GM21786 (cell line): ENCODE results near the gene PAMR1.

ENCODE experiments used
- ATAC-seq: cut with Tn5 transposase; IDR thresholded peaks from one replicate; pipeline ENCODE4 v1.9.1; 2021; ENCODE audit not compliant: unreplicated experiment

PAMR1 gene

GRCh38 chr11:35507688-35508087 is 17.7 kb downstream of the PAMR1 start:
- ATAC-seq: no peak

DNA sequence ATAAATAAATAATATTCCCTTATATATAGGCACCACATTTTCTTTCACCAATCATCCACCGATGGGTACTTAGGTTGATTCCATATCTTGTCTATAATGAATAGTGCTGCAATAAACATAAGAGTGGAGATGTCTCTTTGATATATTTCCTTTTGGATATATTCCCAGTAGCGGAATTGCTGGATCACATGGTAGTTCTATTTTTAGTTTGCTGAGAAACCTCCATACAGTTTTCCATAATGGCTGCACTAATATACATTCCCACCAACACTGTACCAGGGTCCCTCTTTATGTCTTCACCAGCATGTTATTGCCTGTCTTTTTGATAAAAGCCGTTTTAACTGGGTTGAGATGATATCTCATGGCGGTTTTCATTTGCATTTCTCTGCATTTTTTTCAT is 23.6 kb downstream of the PAMR1 start:
- no peak for ATAC-seq

GRCh38 chr11:35500744-35501143 is 24.7 kb downstream of the PAMR1 start:
- no peak for ATAC-seq

DNA sequence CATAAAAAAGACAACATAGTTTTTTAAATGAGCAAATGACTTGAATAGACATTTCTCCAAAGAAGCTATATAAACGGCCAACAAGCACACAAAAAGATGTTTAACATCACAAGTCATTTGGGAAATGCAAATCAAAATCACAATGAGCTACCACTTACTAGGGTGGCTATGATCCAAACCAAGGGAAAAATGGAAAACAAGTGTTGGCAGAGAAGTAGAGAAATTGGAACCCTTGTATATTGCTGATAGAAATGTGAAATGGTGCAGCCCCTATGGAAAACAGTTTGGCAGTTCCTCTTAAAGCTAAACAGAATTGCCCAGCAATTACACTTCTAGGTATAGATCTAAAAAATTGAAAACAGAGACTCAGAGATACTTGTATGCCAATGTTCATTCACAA is 29.0 kb downstream of the PAMR1 start:
- no peak for ATAC-seq

DNA sequence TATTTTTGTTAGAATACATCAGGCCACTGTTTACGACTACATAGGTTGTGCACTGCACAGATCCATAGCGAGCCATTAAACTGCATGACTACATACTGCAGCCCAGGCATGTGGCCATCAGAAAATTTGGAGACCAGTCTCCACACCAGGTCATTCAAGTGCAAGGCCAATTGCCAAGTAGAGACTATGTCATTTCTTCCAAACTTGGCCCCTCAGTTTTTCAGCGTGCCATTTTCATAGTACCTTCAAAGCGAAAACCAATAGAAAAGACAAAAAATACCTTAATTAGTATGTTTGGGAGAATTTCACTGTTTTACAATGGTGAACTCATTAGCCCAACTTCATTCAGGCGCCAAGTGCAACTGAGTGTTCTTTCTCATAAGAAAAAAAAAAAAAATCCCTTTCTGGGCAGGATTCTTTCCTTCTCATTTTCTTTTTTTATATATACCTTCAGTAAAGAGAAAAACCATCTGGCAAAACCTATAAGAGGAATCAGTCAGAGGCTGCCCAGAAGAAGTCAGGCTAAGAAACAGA is 30.4 kb downstream of the PAMR1 start:
- no peak for ATAC-seq

DNA sequence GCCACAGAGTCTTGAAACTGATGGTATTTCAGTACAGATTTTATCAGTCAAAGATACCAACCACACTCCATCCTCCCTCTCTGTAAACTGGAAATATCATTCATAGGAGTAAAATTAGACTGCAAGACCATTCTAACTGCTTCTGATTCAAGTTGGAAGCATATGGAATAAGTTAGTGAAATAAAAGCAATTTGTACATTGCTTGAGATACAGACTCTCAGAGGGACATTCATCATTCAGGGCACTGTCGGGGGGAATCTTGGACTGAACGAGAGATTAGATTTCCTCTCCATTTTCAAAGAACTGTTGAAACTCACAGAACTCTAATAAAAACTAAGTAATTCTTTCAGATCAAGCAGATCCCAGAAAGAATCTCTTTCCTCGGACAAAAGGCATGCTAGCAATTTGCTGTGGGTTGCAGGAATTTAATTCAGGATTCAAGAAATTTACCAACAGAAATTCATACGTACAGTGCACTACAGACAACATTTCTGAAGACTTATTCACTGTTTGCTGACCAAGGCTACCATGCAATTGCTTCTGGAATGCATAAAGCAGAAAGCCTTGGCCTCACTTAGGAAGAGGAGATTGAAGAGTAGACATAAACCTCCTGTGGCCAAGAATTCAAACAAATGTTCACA is 34.1 kb downstream of the PAMR1 start:
- ATAC-seq: no peak

GRCh38 chr11:35488117-35488516 is 37.3 kb downstream of the PAMR1 start:
- ATAC-seq: no peak

DNA sequence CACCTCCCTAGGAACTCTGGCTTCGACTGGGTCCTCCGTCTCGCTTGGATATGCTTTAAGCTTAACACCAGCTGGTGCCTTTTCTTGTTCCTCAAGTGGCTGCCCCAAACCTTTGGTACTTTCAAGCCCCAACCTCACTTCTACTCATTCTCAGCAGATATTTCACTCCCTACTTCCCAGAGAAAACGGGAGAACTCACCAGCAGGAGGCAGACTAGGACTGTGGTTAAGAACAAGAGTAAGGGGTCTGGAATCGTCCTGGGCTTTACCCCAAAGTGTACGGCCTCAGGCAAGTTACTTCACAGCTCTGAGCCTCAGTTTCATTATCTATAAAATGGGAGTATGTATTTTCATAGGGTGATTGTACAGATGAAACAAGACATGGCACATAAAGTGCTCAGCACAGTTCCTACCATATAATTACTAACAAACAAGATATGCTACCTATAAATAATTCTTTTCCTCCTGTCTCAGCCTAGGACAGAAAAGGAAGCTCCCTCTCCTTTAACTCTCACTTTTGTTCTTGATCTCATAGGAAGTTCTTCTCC is 37.8 kb downstream of the PAMR1 start:
- ATAC-seq: no peak

DNA sequence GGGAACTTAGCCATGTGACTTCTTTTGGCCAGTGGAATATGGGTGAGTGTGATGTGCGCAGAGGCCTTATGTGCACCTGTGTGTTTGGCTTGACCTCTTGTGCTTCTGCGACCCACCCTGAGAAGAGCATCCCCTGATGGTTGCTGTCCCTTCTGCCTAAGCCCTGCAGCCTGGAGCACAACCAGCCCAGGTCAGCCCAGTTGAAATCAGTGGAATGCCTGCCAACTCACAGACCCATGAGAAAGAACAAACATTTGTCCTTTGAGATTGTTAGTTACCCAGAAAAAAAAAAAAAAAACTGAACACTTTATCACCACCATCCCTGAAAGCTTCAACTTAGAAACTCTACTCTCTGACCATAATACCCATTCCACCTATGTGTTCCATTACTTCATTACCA is 38.5 kb downstream of the PAMR1 start:
- no peak for ATAC-seq

DNA sequence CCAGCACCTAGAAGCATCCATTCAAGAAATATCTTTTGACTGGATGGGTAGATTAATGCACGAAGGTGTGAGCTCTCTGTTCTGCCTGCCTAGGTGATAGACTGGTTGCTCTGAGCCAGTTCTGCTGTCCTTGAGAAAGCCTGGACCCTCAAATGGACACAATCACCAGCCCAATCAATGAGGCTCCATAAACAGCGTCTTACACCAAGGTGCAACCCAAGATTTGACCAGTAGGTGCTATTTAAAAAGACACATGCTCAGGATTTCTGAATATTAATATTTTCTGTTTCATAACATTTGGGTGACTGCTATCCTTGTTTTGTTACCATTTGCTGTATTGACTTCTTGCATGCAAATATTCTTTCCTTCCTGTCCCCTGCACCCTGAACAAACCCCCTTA is 39.0 kb downstream of the PAMR1 start:
- no peak for ATAC-seq

DNA sequence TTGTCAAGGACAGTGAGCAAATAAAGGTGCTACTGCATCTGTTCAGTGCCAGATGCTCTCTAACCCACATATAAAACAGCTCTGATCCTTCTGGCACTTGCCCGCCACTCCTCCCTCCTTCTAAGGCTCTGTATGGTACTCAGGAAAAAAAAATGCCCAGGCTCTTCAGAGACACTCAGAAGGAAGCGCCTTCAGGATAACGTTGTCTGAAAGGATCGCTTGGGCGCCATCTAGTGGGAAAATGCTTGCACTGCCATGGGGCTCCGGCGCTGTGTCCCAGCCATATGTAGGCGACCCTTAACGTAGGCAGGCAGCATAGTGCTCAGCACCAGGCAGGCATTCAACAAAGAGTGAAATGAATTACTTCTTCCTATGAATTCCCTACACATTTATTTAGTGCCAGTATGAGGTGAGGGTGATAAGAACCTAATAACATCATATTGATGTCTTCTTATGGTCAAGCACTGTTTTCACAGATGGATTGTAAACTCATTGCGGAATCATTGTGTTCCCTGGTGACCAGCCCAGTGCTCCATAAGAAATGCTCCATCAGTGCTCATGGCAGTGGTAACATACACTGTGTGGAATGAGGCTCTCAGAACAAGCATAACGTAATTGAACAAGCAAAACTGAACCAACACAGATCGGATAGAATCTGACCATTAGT is 39.6 kb downstream of the PAMR1 start:
- ATAC-seq: peak; percentile 86

DNA sequence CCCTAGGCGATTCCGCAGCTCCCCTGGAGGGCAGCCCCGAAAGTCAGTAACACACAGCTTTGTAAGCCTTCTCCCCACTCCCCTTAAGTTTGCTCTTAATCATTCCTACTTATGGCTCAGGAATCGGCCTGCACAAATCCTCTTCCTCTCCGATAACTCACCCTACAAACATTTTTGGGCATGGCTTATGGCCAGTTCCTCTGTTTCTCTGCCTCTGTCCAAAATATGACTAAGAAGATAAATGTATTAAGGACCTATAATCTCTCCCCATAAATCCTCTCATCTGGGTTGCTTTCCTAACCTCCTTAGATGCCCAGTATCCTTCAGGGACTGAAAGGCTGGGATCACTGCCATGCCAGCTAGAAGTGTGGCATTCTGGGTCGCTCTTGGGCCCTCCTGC is 41.0 kb downstream of the PAMR1 start:
- ATAC-seq: no peak

- no peak for ATAC-seq
Observed at GRCh38 chr11:35483131-35483820, 42.1 kb downstream of the PAMR1 start.

GRCh38 chr11:35479731-35480130 is 45.7 kb downstream of the PAMR1 start:
- no peak for ATAC-seq

DNA sequence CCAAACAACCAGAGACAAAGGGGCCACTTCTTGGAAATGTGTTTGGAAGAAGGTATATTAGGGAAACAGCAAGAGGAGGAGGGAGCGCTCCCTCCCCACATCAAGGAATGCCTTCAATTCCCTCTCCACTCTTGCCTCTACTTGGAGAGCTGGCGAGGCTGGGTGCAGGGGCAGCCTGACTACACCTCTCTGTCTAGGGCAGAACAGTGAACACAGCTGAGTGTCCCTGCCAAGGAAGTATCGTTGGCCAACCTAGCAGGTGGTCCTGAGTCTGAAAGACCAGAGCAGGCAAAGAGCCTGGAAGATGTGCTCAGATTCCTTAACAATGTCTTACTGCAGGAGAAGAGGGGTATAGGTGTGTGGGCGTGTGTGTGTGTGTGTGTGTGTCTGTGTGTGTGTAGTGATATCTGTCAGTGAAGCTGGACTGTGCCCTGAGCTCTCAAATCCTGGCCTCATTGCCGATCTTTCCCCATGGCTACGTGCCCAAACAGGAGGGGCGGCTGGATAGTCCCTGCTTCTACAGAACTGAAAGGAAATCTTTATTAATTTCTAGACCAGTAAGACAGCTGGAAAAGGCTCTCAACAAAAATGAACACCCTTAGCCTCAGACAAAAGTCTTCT is 46.8 kb downstream of the PAMR1 start:
- no peak for ATAC-seq

DNA sequence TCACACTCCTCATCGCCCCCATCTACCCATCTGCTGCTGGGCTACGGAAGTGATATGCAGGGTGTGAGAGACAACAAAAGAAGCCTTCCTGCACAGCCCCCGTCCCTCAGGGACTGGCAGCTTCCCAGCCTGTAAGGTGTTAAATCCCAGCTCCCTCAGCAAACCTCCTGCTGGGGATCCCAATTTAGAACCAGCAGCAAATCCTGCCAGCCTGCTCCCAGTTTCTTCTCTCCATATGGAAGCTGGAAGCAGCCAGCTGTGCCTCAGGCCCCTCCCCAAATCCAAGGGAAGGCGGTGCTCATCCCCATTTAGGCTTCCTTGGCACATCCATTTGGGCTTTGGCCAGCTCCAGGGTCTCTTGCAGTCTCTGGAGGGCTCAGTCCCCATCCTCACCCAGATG is 47.5 kb downstream of the PAMR1 start:
- no peak for ATAC-seq

DNA sequence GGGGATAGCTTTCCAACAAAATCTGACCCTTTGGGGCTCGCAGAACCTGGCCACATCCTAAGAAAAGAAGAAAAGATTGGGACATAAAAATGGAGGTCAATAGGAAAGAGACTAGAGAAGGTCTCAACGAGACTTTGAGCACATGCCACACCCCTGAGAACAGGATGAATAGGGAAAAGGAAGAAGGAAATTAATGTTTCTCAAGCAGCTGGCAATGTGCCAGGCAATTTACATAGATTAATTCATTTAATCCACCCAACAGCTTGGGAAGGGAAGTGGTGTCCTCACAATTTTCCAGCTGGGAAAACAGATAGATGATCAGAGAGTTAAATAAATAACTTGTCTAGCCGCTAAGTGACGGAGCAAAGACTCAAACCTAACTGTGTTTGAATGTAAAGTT is 50.7 kb downstream of the PAMR1 start:
- no peak for ATAC-seq

DNA sequence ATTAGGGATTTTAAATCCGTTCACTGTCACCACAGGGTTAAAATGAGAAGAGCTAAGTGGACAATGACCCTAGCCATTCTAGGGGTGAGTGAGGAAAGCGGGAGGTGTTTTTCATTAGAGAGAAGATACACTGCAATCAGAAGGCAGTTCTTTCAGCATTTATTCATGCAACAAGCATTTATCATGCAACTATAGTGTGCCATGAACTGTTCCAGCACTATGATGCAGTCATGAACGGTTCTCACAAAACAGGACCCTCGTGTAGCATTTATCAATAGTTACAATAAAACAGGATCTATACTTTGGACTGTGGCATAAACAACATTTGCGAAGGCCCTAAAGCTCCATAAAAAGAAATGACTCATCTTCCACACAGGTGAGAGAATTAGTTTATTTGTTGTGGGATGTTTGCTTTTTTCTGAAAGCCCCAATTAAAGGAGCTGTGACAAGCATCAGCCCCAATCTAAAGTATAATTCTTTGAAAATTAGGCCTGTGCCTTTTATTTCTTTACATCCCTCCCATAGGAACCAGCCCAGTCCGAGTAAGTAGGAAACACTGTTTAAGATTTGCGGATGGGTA is 51.5 kb downstream of the PAMR1 start:
- no peak for ATAC-seq

DNA sequence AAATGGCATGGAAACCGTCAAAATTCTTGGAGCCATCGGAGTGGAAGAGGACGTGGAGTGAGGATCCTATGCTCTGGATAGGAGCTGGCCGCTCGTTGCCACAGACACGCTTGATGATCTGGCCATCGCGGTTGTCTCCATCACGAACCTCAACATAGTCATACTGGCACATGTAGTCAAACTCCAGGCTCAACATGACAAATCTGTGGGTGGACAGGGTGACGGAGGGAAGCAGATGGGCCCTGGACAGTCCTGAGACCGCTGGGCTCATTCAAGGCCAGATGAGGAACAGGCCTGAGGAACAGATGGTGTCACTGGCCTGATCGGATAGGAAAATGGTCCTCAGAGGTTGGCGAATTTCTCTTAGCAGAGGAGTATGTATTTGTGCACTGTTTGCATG is 54.8 kb downstream of the PAMR1 start:
- ATAC-seq: no peak

GRCh38 chr11:35466058-35466457 is 59.4 kb downstream of the PAMR1 start:
- no peak for ATAC-seq

DNA sequence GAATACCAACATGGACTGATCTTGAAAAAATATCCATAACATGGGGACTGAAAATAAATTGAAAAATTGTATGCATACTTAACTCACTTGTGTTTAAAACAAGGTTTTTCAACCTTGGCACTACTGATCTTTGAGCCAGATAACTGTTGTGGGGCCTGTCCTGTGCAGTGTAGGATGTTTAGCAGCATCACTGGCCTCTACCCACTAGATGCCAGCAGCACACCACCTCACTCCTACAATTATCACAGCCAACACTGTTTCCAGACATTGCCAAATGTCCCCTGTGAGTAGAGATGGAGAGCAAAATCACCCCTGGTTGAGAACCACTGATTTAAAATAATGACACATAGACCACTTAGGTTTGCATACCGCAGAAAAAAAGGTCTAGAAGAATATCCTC is 61.1 kb downstream of the PAMR1 start:
- no peak for ATAC-seq
